Measurements from ENCODE around the gene MYOM1.
"Not testable (repeated sequence)": the region's sequence is repeated elsewhere in the genome, so short reads cannot be mapped to it uniquely, and the experiment has no call there.

MYOM1 gene

DNA sequence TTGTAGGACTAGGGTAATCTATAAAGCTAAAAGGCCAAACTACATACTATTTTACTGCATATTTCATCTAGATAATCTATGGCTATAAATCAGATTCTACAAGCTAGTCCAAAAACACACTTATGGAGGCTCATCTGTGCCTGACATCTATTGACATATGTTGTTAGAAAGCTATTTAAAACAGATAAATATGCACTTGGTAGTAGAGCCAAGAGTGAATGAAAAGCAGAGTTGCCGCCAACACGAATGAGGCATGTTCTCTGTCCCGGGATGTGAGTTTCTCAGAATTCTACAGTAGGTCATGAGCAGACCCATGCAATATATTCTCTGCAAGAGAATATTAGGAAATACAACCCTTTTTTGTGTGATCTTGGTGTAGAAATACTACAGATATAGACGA lies 140.1 kb downstream of the MYOM1 start:
- FAIRE-seq = no peak

DNA sequence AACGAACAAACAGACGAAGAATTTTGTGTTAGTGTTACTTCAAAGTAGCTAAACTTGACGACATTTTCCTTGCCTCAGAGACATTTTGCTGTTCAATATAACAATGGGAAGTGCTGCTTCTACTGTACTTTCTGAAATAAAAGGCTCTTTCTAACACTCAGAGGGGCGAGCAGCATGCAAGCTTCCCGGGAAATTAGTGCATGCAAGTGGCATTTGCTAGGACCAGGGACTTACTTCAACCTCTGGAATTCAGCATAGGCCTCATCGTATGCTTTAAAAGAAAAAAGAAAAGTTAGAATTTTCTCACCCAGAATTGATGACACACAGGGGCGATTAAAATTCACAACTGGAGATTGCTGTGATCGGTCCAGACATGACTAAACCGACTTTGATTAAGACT lies 144.3 kb downstream of the MYOM1 start:
- no peak for FAIRE-seq

DNA sequence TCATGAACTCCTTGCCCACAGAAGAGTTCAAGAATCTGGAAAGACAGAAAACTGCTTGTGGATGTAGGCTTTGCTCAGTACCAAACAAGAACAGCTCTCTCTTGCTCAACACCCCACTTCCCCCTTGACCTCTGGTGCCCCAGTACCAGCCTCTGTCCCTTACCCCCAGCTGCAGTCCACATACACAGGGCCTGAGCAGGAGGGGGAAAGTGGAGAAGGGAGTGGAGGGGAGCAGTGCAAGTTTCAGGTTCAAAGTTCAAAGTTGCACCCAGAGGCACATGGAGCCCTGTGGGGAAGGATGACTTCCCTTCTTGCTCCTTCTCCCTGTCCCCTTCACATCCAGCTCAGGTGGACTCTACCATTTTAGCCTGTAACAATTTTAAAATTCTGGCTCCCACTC lies 145.7 kb downstream of the MYOM1 start:
- FAIRE-seq = no peak

DNA sequence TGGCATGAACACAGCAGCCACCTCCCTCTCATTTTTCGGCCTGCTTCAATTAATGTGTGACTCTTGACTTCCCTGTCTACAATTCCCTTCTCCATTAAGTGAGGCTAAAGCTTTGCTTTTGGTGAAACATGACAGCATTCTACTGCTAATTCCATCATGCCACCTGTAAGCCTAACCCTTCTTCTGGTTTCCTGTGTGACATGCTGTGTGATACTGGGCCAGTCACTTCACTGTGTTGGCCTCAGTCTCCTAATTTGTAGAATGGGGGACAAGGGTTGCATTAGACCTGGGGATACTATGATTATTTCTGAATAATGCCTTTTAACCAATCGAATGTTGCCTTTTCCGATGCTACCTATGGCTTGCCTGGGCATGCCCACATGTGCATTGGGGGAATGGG lies 146.4 kb downstream of the MYOM1 start:
- FAIRE-seq = not testable (repeated sequence)

DNA sequence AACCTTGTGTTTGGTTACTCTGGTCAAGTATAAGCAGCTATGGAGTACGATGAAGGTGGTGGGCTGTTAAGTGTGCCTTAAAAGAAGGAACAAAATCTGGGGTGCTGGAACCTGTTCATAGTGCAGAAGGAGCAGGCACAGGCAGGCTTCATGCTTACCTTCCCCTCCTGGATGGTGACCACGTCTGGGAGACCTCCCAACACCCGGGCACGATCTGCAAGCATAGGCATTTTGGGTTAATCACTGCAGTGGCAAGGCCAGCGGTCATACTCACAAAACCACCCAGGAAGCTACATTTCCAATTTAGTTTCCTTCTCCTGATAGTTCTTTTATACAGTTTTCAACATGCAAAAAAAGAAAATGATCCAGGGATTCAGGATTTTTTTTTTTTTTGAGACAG lies 148.1 kb downstream of the MYOM1 start:
- no peak for FAIRE-seq

DNA sequence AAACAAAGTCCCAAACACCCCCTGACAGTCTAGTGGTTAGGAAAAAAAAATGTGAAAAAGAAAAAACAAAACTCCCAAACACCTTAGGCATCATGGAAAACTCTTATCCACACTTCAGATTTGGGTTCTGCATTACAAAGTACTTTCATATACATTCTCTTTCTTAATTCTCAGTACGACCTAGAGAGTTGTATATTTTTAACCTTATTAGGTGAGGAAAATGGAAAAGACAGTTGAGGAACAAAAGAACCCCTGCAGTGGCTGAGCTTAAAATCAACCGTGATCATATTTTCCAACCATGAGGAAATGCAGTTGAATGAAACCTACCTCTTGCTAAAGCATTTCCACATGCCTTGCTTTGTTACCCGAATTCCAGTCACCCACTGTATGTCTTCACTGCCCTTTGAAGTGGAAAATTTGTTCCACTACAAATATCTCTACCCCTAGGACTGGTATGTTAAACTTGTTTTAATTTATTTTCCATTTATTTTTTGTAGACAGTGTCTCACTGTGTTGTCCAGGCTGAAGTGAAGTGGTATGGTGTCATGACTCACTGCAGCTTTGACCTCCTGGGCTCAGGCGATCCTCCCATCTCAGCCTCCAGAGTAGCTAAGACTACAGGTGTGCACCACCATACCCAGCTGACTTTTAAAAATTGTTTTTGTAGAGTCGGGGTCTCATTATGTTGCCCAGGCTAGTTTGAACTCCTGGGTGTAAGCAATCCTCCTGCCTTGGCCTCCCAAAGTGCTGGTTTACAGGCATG lies 149.9 kb downstream of the MYOM1 start:
- no peak for FAIRE-seq

DNA sequence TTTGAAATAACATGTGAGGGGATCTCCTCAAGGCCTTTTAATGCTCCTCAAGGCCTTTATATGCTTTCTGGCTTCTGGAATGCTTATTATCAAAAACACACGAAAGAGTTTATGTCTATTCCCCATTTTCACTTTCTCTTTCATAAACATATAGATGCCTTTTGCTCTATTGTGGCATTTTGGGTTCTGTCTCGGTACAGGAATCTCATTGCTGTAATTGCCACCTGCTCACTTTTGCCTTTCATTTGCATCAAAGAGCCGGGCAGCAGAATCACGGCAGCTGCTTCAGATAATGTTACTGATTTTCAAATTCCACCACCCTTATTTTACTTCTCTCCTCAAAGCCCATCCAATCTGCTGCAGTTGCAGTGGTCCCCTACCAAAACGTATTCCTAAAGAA lies 152.0 kb downstream of the MYOM1 start:
- no peak for FAIRE-seq

DNA sequence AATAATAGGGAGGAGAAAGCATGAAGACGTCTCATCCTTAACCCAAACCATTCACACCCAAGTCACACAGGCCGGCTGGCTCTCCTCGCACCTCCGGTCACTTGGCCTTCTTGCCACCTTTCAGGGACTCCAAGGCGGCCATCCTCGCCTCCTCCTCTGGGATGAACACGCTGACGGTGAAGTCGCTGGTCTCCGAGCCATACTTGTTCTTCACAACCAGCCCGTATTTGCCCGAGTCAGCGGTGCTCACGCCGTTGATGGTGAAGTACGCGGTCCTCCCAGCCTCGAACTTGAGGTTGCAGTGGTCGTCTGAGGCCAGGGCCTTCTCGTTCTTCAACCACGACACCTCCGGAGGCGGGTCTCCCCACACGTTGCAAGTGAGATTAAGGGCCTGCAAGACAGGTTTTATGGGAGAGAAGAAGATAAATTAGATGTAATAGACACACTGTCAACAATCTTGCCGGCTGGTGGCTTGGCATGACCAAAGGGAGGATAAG lies 152.6 kb downstream of the MYOM1 start:
- FAIRE-seq = no peak

DNA sequence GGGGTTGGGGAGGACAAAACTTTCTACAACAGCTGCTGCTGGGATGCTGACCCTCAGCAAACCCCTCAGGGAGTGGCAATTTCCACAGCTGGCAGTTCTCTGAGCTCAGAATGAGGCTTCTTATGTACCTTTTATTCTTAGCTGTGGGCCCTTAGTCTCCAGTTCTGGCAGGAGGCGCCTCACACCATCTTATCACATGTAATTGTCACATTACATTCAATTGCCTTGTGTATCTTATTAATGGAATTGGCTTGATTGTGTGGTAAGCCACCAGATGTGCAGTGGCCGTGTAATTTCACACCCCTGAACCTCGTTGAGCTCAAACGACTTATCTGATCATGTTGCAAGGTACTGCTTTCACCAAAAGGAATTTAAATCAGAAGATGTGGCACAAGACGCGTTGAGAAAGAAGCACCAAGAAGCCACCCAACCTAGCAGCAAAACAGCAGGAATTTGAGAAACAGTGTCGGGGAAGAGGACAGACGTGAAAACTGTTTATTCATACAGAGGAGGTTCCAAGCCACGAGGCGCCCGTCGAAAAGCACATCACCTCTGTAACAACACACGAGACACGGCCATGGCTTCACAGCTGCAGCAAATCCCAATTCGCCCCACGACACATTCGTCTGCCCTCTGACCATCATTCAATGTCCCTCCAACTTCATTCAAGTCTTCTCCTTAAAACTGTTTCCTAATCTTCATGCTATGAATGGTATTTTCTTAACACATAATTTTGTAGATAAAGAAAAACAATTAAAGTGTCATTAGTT lies 153.2 kb downstream of the MYOM1 start:
- no peak for FAIRE-seq

DNA sequence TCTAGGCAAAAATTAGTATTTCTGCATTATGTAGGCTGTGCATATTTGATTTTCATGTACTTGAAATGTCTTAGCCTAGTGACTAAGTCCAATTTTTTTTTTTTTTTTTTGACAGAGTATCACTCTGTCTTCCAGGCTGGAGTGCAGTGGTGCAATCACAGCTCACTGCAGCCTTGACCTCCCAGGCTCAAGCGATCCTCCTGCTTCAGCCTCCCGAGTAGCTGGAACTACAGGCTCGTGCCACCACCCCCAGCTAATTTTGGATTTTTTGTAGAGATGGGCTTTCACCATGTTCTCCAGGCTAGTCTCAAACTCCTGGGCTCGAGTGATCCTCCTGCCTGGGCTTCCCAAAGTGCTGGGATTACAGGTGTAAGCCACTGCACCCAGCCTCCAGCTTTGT lies 156.0 kb downstream of the MYOM1 start:
- not testable (repeated sequence) for FAIRE-seq

DNA sequence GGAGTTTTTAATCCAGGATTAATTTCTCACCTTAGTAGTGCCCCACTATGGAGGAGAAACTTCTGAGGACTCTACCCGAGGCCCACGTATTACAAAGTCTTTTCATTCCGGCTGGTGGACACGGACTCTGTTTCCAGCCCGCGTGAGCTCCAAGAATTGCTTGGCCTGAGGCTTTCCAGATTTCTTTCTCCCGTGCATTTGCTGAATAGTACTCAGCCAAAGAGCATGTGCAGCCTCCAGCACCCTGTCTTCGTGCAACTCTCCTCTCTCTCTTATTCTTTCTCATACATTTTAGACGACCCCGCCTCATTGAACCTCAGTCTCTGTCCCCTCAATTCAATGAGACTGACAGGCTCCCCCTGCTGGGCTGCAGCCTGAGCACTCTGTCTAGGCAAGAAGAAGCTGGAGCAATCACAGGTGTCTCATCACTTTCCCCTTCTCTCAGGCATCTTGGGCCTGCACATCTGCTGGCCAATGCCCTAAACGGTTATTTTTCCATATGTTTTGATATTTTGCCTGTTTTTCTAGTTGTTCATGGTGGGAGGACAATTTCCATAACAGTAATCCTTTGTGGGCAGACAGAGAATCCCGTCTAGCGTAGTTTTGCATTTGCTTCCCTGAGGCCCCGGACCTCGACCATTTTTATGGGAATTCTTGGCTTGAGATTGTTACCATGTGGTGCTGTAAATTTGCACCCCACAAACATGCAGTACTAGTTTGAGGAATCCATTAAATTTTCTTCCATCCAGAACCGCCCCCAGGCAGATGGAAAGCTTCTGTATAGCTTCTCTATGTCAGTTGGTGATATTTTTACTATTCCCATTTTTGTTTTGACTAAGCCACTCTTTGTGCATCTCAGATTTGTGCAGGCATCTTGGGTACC lies 156.7 kb downstream of the MYOM1 start:
- no peak for FAIRE-seq

DNA sequence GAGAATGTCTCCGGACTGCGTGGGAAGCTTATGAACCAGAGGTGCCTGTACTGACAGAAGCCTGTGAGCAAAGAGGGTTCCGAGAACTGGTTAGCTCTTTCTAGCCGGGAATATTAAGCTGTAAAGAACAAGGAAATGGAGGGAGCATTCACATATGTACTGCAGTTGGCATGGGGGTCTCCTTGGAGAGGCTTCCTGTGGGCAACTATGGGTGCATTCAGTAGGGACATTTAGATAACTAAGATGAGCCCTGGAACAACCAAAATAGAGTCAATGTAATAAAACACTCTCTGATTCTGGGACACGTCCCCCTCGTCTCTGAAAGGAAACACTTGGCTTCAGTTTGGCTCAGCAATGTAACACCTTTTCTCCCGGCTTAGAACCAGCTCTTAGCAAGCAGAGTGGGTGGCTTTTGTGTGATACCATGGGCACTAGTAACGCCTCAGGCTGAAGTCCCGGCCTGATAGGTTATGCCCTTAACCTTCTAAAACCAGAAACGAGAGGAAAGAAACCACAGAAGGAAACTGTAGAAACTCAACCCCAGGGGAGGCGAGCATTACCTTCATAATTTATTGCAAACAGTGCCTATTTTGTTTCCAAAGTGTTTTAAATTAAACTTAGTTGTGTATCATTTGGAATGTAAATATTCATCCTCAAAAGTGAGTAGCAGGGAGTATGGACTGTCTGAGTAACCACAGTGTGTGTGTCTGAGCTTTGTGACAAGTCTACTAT lies 158.0 kb downstream of the MYOM1 start:
- FAIRE-seq = no peak

DNA sequence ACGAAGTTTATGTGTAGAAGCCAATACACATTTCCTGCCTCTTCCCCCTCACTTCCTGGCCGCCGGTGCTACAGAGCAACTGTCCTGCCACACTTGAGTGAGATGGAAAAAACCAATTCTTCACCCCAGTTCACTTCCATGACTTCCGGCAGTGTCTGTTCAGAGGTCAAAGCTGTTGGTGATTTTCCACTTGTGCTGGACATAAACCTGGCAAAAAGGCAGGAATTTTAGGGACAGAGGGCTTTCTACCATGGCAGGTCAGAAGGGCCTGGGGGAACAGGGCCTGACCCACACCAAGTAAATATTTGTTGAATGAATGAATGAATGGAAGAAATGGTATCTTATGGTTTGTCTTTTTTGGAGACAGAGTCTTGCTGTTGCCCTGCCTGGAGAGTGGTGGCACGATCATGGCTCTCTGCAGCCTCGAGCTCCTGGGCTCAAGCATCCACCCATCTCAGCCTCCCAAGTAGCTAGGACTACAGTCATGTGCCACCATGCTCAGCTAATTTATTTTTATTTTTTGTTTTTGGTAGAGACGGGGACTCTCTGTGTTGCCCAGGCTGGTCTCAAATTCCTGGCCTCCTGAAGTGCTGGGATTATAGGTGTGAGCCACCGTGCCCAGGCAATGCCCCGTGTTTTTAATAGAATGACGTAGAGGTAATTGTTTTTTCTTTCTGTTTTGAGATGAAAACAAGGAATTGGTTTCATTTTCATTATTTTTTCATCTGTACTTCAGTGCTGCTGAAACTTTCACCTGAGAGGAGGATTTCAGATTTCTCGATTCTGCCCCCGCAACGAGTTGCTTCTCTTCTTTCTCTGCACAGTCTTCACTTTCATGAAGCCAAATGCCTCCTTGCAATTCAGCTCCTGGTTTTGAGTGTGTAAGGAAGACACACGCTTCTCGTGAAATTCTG lies 158.8 kb downstream of the MYOM1 start:
- no peak for FAIRE-seq

DNA sequence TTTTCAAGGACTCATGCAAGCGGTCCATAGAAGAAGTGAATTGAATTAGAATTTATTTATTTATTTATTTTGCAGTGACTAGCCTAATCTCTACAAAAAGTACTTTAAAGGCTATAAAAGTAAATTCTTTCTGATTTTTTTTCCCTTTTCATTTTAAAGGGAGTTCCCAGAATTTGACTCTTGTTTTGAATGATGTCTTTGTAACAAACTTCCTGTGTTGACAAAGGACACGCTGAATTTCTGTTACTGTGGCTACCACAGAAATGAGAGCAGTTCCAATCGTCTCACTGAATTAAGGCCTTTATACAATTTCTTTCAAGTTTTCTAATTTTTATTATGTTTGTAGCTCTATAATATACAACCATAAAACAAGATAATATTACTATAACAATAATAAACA lies 160.5 kb downstream of the MYOM1 start:
- no peak for FAIRE-seq

DNA sequence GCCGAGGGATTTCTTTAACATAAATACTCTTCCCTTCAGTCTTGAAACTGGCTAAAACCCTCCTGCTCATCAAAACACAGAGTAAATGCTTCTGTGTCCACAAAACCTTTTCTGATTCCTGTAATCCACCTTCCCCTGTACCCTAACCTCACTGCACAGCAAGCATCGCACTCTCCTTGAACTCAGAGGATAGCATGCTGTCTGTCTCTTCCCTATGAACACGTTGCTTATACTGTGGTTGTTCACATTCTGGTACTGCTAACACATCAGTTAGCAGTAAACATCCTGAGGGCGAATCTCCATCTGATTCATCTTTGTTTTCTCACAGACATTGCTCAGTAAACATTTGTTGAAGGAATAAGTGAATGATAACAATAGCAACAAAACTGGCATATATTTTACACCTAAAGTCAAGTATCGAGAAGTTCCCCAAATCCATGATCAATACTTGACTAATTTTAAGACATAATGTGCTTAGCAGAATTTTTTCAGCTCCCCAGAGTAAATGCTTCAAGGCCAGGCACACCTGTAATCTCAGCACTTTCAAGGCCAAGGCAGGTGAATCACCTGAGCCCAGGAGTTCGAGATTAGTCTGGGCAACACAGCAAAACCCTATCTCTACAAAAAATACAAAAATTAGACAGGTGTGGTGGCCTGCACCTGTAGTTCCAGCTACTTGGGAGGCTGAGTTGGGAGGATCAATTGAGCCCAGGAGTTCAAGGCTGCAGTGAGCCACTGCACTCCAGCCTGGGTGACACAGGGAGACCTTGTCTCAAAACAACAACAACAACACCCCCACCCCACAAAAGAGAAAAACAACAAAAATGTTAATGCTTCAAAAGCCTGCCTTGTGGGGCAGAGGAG lies 161.2 kb downstream of the MYOM1 start:
- no peak for FAIRE-seq

DNA sequence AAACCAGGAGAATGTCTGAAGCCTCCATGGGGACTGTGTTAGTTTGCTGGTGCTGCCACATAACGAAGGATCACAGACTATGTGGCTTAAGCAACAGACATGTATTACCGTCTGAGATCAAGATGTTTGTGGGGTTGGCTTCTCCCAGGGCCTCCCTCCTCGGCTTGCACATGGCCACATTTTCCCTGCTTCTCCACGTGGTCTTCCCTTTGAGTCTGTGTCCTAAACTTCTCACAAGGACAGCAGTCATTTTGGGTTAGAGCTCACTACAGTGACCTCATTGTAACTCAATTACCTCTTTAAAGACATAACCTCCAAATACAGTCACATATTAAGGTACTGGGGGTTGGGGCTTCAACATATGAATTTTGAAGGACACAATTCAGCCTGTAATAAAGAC lies 162.2 kb downstream of the MYOM1 start:
- no peak for FAIRE-seq

DNA sequence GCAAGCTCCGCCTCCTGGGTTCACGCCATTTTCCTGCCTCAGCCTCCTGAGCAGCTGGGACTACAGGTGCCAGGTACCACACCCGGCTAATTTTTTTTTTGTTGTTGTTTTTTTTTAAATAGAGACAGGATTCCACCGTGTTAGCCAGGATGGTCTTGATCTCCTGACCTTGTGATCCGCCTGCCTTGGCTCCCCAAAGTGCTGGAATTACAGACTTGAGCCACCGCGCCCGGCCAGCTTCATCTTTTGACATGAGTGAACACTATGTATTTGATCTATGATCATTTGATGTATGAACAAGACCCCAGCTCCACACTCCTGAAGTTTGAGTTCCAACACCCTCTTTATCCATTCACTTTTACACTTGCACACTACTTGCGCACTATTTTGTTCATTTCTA lies 163.5 kb downstream of the MYOM1 start:
- FAIRE-seq = no peak

DNA sequence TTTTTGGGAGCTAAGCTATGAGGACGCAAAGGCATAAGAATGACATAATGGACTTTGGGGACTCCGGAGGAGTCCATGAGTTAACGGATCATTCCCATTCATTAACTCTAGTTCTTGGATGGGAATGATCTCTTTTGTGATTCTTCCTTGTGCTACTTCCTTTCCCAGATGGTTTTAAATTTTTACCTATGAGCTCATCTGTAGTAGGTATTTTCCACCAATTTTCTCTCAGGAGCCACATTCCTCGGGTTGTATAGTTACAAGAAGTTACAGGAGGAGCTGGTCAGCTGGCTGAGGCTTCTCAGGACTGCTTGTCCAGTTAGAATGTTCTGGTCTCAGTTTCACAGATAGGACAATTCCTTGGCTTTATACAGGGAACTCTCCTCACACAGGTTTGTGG lies 164.0 kb downstream of the MYOM1 start:
- FAIRE-seq = no peak

DNA sequence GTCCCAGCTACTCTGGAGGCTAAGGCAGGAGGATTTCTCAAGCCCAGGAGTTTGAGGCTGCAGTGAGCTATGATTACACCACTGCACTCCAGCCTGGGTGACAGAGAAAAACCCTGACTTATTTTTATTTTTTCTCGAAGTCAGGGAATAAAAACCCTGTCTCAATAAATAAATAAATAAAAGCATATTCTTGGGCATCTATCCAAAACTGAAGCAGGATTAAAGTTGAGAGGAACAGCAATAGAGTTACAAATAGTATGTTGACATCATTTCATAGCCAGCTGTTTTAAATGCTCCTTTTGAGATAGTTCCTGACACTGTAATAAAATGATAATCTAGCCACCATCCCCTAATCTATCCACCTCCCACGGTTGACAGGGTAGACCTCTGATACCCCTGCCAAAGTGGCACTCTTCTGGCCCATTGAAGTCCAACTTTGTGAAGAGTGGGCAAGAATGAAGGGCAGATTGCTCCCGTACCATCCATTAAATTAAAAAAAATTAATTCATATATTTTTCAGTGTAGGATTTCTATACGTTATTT lies 164.5 kb downstream of the MYOM1 start:
- no peak for FAIRE-seq

DNA sequence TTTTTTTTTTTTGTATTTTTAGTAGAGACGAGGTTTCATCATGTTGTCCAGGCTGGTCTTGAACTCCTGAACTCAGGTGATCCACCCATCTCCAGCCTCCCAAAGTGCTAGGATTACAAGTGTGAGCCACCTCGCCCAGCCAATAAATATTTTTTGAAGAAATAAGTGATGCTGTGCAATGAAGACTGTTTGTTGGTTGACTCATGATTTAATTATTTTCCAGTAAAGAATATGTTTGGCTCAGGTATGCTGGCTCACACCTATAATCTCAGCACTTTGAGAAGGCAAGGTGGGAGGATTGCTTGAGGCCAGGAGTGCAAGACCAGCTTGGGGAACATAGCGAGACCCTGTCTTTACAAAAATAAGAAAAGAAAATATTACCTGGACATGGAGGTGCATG lies 165.0 kb downstream of the MYOM1 start:
- FAIRE-seq = no peak

Data from endometrium (tissue), 2 donors.